SK-N-SH treated with all-trans-retinoic acid at 6 μM for 48 hours (cell line): ENCODE measurements around the gene KCNAB3.

Experiments
- ATAC-seq: fragments of 200-7000 bp; cut with Tn5 transposase; 3 replicates; pipeline ENCODE4 v1.9.1; 2020; ENCODE audit warnings: mild to moderate bottlenecking, moderate library complexity
- ARNTL ChIP-seq: fragments of 450-650 bp; formaldehyde crosslinking; IDR thresholded peaks from 2 replicates; pipeline ENCODE4 v1.5.0; 2020; ENCODE audit warnings: low read depth, mild to moderate bottlenecking, moderate library complexity, borderline replicate concordance
- BACH2 ChIP-seq: fragments of 250-450 bp; sonication (Bioruptor Pico); IDR thresholded peaks from 2 replicates; pipeline ENCODE4 v1.9.0; 2021; ENCODE audit warnings: mild to moderate bottlenecking, borderline replicate concordance
- CSDC2 ChIP-seq: fragments of 250-450 bp; sonication (Bioruptor Pico); IDR thresholded peaks from 2 replicates; pipeline ENCODE4 v1.5.0; 2020; ENCODE audit warnings: mild to moderate bottlenecking, moderate library complexity
- ESRRG ChIP-seq: fragments of 250-450 bp; sonication (Bioruptor Pico); IDR thresholded peaks from 2 replicates; pipeline ENCODE4 v1.6.1; 2021; ENCODE audit warnings: mild to moderate bottlenecking
- GLIS3 ChIP-seq: fragments of 250-450 bp; sonication (Bioruptor Pico); IDR thresholded peaks from 2 replicates; pipeline ENCODE4 v1.5.0; 2020; ENCODE audit warnings: mild to moderate bottlenecking, moderate library complexity
- ISL1 ChIP-seq: fragments of 250-450 bp; sonication (Bioruptor Pico); IDR thresholded peaks from 2 replicates; pipeline ENCODE4 v2.1.2; 2022; ENCODE audit warnings: mild to moderate bottlenecking, moderate library complexity
- OSR1 ChIP-seq: fragments of 250-450 bp; sonication (Bioruptor Pico); IDR thresholded peaks from 2 replicates; pipeline ENCODE4 v1.8.0; 2022; ENCODE audit warnings: moderate library complexity, mild to moderate bottlenecking, inconsistent platforms
- PPARA ChIP-seq: fragments of 250-450 bp; sonication (Bioruptor Pico); IDR thresholded peaks from 2 replicates; pipeline ENCODE4 v1.5.0; 2020; ENCODE audit warnings: mild to moderate bottlenecking, borderline replicate concordance
- RARB ChIP-seq: fragments of 250-450 bp; sonication (Bioruptor Pico); IDR thresholded peaks from 2 replicates; pipeline ENCODE4 v1.8.0; 2021; ENCODE audit warnings: mild to moderate bottlenecking, moderate library complexity
- SNAI2 ChIP-seq: fragments of 250-450 bp; sonication (Bioruptor Pico); IDR thresholded peaks from 2 replicates; pipeline ENCODE4 v1.5.0; 2020; ENCODE audit warnings: mild to moderate bottlenecking, moderate library complexity
- TCF4 ChIP-seq: fragments of 250-450 bp; sonication (Bioruptor Pico); IDR thresholded peaks from 2 replicates; pipeline ENCODE4 v1.8.0; 2021; ENCODE audit warnings: mild to moderate bottlenecking, moderate library complexity, borderline replicate concordance
- TOX ChIP-seq: fragments of 250-450 bp; sonication (Bioruptor Pico); IDR thresholded peaks from 2 replicates; pipeline ENCODE4 v1.8.0; 2021; ENCODE audit warnings: mild to moderate bottlenecking, moderate library complexity, borderline replicate concordance
- ZC3H10 ChIP-seq: fragments of 250-450 bp; sonication (Bioruptor Pico); IDR thresholded peaks from 2 replicates; pipeline ENCODE4 v1.5.1; 2021; ENCODE audit warnings: mild to moderate bottlenecking, moderate library complexity
- ZFP3 ChIP-seq: fragments of 250-450 bp; sonication (Bioruptor Pico); IDR thresholded peaks from 2 replicates; pipeline ENCODE4 v1.5.0; 2020; ENCODE audit warnings: mild to moderate bottlenecking, moderate library complexity
- ZFP30 ChIP-seq: fragments of 450-650 bp; formaldehyde crosslinking; IDR thresholded peaks from 2 replicates; pipeline ENCODE4 v1.5.0; 2022; ENCODE audit warnings: mild to moderate bottlenecking, moderate library complexity
- ZNF565 ChIP-seq: fragments of 450-650 bp; formaldehyde crosslinking; conservative IDR thresholded peaks from 2 replicates; pipeline ENCODE4 v1.5.0; 2020; ENCODE audit warnings: low read depth, mild to moderate bottlenecking, moderate library complexity
- ZNF70 ChIP-seq: fragments of 450-650 bp; formaldehyde crosslinking; IDR thresholded peaks from 2 replicates; pipeline ENCODE4 v1.5.0; 2020; ENCODE audit warnings: mild to moderate bottlenecking, moderate library complexity
- ZNF8 ChIP-seq: fragments of 450-650 bp; formaldehyde crosslinking; IDR thresholded peaks from 2 replicates; pipeline ENCODE4 v1.5.0; 2020; ENCODE audit warnings: mild to moderate bottlenecking, moderate library complexity
- TF ChIP-seq, protein P1 (sequence below): fragments of 250-450 bp; sonication (Bioruptor Pico); IDR thresholded peaks from 2 replicates; pipeline ENCODE4 v1.5.1; 2020; ENCODE audit warnings: low read depth, mild to moderate bottlenecking, moderate library complexity
- TF ChIP-seq, protein P2 (sequence below): fragments of 250-450 bp; sonication (Bioruptor Pico); IDR thresholded peaks from 2 replicates; pipeline ENCODE4 v1.8.0; 2021; ENCODE audit warnings: low read depth, mild to moderate bottlenecking, moderate library complexity, borderline replicate concordance
- TF ChIP-seq, protein P3 (sequence below): fragments of 250-450 bp; sonication (Bioruptor Pico); IDR thresholded peaks from 2 replicates; pipeline ENCODE4 v1.5.1; 2021; ENCODE audit warnings: mild to moderate bottlenecking, moderate library complexity
- TF ChIP-seq, protein P4 (sequence below): fragments of 250-450 bp; sonication (Bioruptor Pico); IDR thresholded peaks from 2 replicates; pipeline ENCODE4 v1.8.0; 2020; ENCODE audit warnings: mild to moderate bottlenecking, moderate library complexity, borderline replicate concordance
- TF ChIP-seq, protein P5 (sequence below): fragments of 250-450 bp; sonication (Bioruptor Pico); IDR thresholded peaks from 2 replicates; pipeline ENCODE4 v1.5.0; 2020; ENCODE audit warnings: mild to moderate bottlenecking, moderate library complexity

KCNAB3 gene

DNA sequence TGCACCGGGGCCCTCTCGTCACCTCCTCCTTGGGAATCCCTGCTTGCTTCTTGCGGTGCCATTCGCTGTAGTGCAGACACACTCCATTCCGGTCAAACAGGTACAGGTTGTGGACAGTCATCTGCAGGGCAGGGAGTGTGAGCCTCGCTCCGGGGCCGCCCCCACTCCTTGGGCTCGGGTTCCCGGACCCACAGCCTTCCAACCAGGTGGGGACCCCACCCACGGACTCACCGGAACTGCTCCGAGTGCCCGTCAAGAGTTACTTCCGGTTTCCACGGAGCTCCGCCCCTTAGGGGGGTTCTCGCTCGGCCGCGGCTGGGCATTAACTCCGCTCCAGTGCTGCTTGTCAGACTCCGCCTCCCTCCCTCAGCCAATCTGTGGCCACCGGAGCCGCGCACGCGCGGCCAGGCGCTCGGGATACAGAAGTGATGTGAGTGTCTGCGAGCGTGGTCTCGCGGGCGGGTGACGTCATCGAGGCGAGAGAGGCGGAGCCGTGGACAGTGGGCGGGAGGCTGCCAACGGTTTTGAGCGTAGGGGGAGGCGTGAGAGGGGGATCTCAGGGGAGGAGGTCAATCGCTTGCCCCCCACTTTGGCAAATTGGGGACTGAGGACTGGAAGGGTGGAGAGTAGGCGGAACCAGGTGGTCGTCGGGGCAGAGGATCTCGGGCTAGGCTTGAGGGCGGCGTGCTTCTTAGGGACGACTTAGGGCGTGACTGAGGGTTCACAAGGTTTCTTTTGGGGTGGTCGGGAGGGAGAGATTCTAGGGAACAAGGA lies 2.2 kb upstream of the KCNAB3 start, which contains the start of the genes CNTROB and TRAPPC1:
TSS of gene CNTROB (plus strand) at position 498 of the 774 bp plus-strand sequence. CDS start 874 bp downstream, outside the sequence.
TSS of gene TRAPPC1 (minus strand) at position 238 of the 774 bp plus-strand sequence. CDS start at position 121, 117 bp downstream.
- peak; percentile 88 for ATAC-seq
- TF ChIP-seq ZFP30 (CRISPR knock-in tag): peak; percentile 57; the same call in 1 of the 2 replicates
- TF ChIP-seq ZFP3 (CRISPR knock-in tag): 0 out of 2 replicates have a peak, but pooled peaks have one; percentile 23
- TF ChIP-seq GLIS3: no peak
- no peak; the same call in 1 of the 2 replicates for TF ChIP-seq BACH2 (CRISPR knock-in tag)
- no peak for TF ChIP-seq CSDC2 (CRISPR knock-in tag)
- TF ChIP-seq ISL1: no peak
- TF ChIP-seq, protein P1, sequence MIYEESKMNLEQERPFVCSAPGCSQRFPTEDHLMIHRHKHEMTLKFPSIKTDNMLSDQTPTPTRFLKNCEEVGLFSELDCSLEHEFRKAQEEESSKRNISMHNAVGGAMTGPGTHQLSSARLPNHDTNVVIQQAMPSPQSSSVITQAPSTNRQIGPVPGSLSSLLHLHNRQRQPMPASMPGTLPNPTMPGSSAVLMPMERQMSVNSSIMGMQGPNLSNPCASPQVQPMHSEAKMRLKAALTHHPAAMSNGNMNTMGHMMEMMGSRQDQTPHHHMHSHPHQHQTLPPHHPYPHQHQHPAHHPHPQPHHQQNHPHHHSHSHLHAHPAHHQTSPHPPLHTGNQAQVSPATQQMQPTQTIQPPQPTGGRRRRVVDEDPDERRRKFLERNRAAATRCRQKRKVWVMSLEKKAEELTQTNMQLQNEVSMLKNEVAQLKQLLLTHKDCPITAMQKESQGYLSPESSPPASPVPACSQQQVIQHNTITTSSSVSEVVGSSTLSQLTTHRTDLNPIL (CRISPR knock-in tag): peak; percentile 44; the same call in 1 of the 2 replicates
- TF ChIP-seq, protein P2, sequence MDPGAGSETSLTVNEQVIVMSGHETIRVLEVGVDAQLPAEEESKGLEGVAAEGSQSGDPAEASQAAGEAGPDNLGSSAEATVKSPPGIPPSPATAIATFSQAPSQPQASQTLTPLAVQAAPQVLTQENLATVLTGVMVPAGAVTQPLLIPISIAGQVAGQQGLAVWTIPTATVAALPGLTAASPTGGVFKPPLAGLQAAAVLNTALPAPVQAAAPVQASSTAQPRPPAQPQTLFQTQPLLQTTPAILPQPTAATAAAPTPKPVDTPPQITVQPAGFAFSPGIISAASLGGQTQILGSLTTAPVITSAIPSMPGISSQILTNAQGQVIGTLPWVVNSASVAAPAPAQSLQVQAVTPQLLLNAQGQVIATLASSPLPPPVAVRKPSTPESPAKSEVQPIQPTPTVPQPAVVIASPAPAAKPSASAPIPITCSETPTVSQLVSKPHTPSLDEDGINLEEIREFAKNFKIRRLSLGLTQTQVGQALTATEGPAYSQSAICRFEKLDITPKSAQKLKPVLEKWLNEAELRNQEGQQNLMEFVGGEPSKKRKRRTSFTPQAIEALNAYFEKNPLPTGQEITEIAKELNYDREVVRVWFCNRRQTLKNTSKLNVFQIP (CRISPR knock-in tag): no peak
- no peak for TF ChIP-seq ZC3H10 (CRISPR knock-in tag)
- no peak for TF ChIP-seq ZNF8 (CRISPR knock-in tag)
- TF ChIP-seq, protein P3, sequence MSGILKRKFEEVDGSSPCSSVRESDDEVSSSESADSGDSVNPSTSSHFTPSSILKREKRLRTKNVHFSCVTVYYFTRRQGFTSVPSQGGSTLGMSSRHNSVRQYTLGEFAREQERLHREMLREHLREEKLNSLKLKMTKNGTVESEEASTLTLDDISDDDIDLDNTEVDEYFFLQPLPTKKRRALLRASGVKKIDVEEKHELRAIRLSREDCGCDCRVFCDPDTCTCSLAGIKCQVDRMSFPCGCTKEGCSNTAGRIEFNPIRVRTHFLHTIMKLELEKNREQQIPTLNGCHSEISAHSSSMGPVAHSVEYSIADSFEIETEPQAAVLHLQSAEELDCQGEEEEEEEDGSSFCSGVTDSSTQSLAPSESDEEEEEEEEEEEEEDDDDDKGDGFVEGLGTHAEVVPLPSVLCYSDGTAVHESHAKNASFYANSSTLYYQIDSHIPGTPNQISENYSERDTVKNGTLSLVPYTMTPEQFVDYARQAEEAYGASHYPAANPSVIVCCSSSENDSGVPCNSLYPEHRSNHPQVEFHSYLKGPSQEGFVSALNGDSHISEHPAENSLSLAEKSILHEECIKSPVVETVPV (CRISPR knock-in tag): no peak
- TF ChIP-seq TOX (CRISPR knock-in tag): no peak
- TF ChIP-seq ARNTL (CRISPR knock-in tag): peak; percentile 65; the same call in 1 of the 2 replicates
- no peak; the same call in 1 of the 2 replicates for TF ChIP-seq SNAI2 (CRISPR knock-in tag)
- no peak for TF ChIP-seq RARB
- TF ChIP-seq, protein P4, sequence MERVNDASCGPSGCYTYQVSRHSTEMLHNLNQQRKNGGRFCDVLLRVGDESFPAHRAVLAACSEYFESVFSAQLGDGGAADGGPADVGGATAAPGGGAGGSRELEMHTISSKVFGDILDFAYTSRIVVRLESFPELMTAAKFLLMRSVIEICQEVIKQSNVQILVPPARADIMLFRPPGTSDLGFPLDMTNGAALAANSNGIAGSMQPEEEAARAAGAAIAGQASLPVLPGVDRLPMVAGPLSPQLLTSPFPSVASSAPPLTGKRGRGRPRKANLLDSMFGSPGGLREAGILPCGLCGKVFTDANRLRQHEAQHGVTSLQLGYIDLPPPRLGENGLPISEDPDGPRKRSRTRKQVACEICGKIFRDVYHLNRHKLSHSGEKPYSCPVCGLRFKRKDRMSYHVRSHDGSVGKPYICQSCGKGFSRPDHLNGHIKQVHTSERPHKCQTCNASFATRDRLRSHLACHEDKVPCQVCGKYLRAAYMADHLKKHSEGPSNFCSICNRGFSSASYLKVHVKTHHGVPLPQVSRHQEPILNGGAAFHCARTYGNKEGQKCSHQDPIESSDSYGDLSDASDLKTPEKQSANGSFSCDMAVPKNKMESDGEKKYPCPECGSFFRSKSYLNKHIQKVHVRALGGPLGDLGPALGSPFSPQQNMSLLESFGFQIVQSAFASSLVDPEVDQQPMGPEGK (CRISPR knock-in tag): no peak
- TF ChIP-seq ZNF70 (CRISPR knock-in tag): peak; percentile 52; the same call in 1 of the 2 replicates
- TF ChIP-seq ZNF565 (CRISPR knock-in tag): peak; percentile 86; the same call in 1 of the 2 replicates
- no peak for TF ChIP-seq TCF4 (CRISPR knock-in tag)
- TF ChIP-seq PPARA (CRISPR knock-in tag): peak; percentile 93
- TF ChIP-seq, protein P5, sequence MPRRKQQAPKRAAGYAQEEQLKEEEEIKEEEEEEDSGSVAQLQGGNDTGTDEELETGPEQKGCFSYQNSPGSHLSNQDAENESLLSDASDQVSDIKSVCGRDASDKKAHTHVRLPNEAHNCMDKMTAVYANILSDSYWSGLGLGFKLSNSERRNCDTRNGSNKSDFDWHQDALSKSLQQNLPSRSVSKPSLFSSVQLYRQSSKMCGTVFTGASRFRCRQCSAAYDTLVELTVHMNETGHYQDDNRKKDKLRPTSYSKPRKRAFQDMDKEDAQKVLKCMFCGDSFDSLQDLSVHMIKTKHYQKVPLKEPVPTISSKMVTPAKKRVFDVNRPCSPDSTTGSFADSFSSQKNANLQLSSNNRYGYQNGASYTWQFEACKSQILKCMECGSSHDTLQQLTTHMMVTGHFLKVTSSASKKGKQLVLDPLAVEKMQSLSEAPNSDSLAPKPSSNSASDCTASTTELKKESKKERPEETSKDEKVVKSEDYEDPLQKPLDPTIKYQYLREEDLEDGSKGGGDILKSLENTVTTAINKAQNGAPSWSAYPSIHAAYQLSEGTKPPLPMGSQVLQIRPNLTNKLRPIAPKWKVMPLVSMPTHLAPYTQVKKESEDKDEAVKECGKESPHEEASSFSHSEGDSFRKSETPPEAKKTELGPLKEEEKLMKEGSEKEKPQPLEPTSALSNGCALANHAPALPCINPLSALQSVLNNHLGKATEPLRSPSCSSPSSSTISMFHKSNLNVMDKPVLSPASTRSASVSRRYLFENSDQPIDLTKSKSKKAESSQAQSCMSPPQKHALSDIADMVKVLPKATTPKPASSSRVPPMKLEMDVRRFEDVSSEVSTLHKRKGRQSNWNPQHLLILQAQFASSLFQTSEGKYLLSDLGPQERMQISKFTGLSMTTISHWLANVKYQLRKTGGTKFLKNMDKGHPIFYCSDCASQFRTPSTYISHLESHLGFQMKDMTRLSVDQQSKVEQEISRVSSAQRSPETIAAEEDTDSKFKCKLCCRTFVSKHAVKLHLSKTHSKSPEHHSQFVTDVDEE (CRISPR knock-in tag): peak; percentile 70; the same call in 1 of the 2 replicates
- no peak for TF ChIP-seq ESRRG (CRISPR knock-in tag)
- no peak for TF ChIP-seq OSR1 (CRISPR knock-in tag)
